HK-2 (cell line): ENCODE measurements around the gene RPS6KA5.
"Not testable (repeated sequence)": the region's sequence is repeated elsewhere in the genome, so short reads cannot be mapped to it uniquely, and the experiment has no call there.

Source experiments
- DNase-seq: peaks from one replicate; pipeline ENCODE4 v3.0.0-alpha.2; 2018; ENCODE audit not compliant: unreplicated experiment

Gene RPS6KA5

GRCh38 chr14:91060351-91061055 is at the start of gene RPS6KA5:
Gene RPS6KA5, minus strand, starts transcription at chr14:91060641. Its CDS starts 207 bp downstream, at chr14:91060434.
- DNase-seq = peak; percentile 99

GRCh38 chr14:91108941-91109611 is 48.6 kb upstream of the RPS6KA5 start:
- no peak for DNase-seq

- no peak for DNase-seq
Observed at GRCh38 chr14:91103116-91103515, 42.7 kb upstream of the RPS6KA5 start.

GRCh38 chr14:91100102-91100501 is 39.7 kb upstream of the RPS6KA5 start:
- DNase-seq = no peak

- DNase-seq = peak; percentile 46
Observed at GRCh38 chr14:91098591-91098990, 38.1 kb upstream of the RPS6KA5 start.

- not testable (repeated sequence) for DNase-seq
Observed at GRCh38 chr14:91097657-91098056, 37.2 kb upstream of the RPS6KA5 start.

GRCh38 chr14:91095178-91095577 is 34.7 kb upstream of the RPS6KA5 start:
- DNase-seq = no peak

GRCh38 chr14:91094772-91095171 is 34.3 kb upstream of the RPS6KA5 start:
- no peak for DNase-seq

- not testable (repeated sequence) for DNase-seq
Observed at GRCh38 chr14:91093743-91094472, 33.5 kb upstream of the RPS6KA5 start.

- no peak for DNase-seq
Observed at GRCh38 chr14:91092073-91092472, 31.6 kb upstream of the RPS6KA5 start.

- no peak for DNase-seq
Observed at GRCh38 chr14:91090743-91091142, 30.3 kb upstream of the RPS6KA5 start.

GRCh38 chr14:91089958-91090535 is 29.6 kb upstream of the RPS6KA5 start:
- no peak for DNase-seq

- no peak for DNase-seq
Observed at GRCh38 chr14:91088585-91089235, 28.3 kb upstream of the RPS6KA5 start.

- DNase-seq = not testable (repeated sequence)
Observed at GRCh38 chr14:91087470-91087869, 27.0 kb upstream of the RPS6KA5 start.

- no peak for DNase-seq
Observed at GRCh38 chr14:91084516-91084915, 24.1 kb upstream of the RPS6KA5 start.

GRCh38 chr14:91082282-91082681 is 21.8 kb upstream of the RPS6KA5 start:
- DNase-seq = no peak

- DNase-seq = no peak
Observed at GRCh38 chr14:91080071-91080470, 19.6 kb upstream of the RPS6KA5 start.

- DNase-seq = no peak
Observed at GRCh38 chr14:91078095-91078737, 17.8 kb upstream of the RPS6KA5 start.

GRCh38 chr14:91075553-91075952 is 15.1 kb upstream of the RPS6KA5 start:
- no peak for DNase-seq

GRCh38 chr14:91070572-91070971 is 10.1 kb upstream of the RPS6KA5 start:
- no peak for DNase-seq

- no peak for DNase-seq
Observed at GRCh38 chr14:91068642-91069041, 8.2 kb upstream of the RPS6KA5 start.
